ENCODE measurements around the gene EME2. TPM values are rescaled to one million over a fixed set of nuclear protein-coding genes. Genes with fewer than 3 reads are reported as not detected.

Gene EME2
- polyA plus RNA-seq, 1 donor from 2014 or later: 21.2 TPM

GRCh38 chr16:1745181-1745899 lies 27.3 kb upstream of the EME2 start:
- Histone ChIP-seq H3K27ac (ENCODE audit: low read length) (no peak overlapping the region), H3K4me2 (ENCODE audit: low read length) (no peak overlapping the region), H3K9ac (ENCODE audit: low read length) (no peak overlapping the region), H3K4me3 (ENCODE audit: low read length) (no peak overlapping the region), H3K79me2 (replicated peaks; ENCODE audit: insufficient read depth, low read length) (no peaks in the 10 kb centered on the region), H4K20me1 (ENCODE audit: insufficient read depth) (no peaks in the 10 kb centered on the region), H3F3A (ENCODE audit: insufficient read depth, low read length, poor library complexity, severe bottlenecking) (no peaks in the 10 kb centered on the region), H3K36me3 (ENCODE audit: insufficient read depth, low read length) (peaks cover 7% of the 10 kb centered on the region), H2AFZ (ENCODE audit: low read depth, low read length) (no peak overlapping the region), H3K9me2 (ENCODE audit: insufficient read depth, low read length) (no peaks in the 10 kb centered on the region), H3K9me3 (ENCODE audit: low read length) (no peaks in the 10 kb centered on the region), H3K27me3 (ENCODE audit: insufficient read depth, low read depth, low read length) (no peaks in the 10 kb centered on the region)
- no peak for TF ChIP-seq SMC3 (conservative IDR thresholded peaks at IDR 0.05; ENCODE audit: poor library complexity)
- no peak for TF ChIP-seq RAD21 (conservative IDR thresholded peaks at IDR 0.05)
- TF ChIP-seq REST (IDR thresholded peaks at IDR 0.05; ENCODE audit: borderline replicate concordance): no peak
- no peak for TF ChIP-seq POLR2AphosphoS5 (IDR thresholded peaks at IDR 0.05)

- no peaks in the 10 kb centered on the region for H3K9me2 ChIP-seq (ENCODE audit: insufficient read depth, low read length)
- no peak overlapping the region for H3K9ac ChIP-seq (ENCODE audit: low read length)
- no peaks in the 10 kb centered on the region for H3K9me3 ChIP-seq (ENCODE audit: low read length)
- no peak overlapping the region for H3K27ac ChIP-seq (ENCODE audit: low read length)
- TF ChIP-seq SMC3 (conservative IDR thresholded peaks at IDR 0.05; ENCODE audit: poor library complexity): no peak
- TF ChIP-seq REST (IDR thresholded peaks at IDR 0.05; ENCODE audit: borderline replicate concordance): no peak
- TF ChIP-seq RAD21 (conservative IDR thresholded peaks at IDR 0.05): no peak
- no peak for TF ChIP-seq EZH2 (IDR thresholded peaks at IDR 0.05; ENCODE audit: borderline replicate concordance, insufficient read depth, low read length, poor library complexity, severe bottlenecking)
- no peak for TF ChIP-seq TAF1 (IDR thresholded peaks at IDR 0.05; ENCODE audit: low read depth)
- no peak for TF ChIP-seq MXI1 (conservative IDR thresholded peaks at IDR 0.05; ENCODE audit: poor library complexity, severe bottlenecking)
- no peak for TF ChIP-seq CTCF (IDR thresholded peaks at IDR 0.05; ENCODE audit: poor library complexity, severe bottlenecking)
- TF ChIP-seq POLR2AphosphoS5 (IDR thresholded peaks at IDR 0.05): no peak
- TF ChIP-seq EP300 (conservative IDR thresholded peaks at IDR 0.05; ENCODE audit: poor library complexity, severe bottlenecking): no peak
- no peaks in the 10 kb centered on the region for H3F3A ChIP-seq (ENCODE audit: insufficient read depth, low read length, poor library complexity, severe bottlenecking)
- H3K79me2 ChIP-seq (replicated peaks; ENCODE audit: insufficient read depth, low read length): no peaks in the 10 kb centered on the region
- peaks cover 7% of the 10 kb centered on the region for H3K36me3 ChIP-seq (ENCODE audit: insufficient read depth, low read length)
- H3K27me3 ChIP-seq (ENCODE audit: insufficient read depth, low read depth, low read length): no peaks in the 10 kb centered on the region
- H3K4me3 ChIP-seq (ENCODE audit: low read length): no peak overlapping the region
- no peak overlapping the region for H2AFZ ChIP-seq (ENCODE audit: low read depth, low read length)
- H3K4me2 ChIP-seq (ENCODE audit: low read length): no peak overlapping the region
- H4K20me1 ChIP-seq (ENCODE audit: insufficient read depth): no peaks in the 10 kb centered on the region
These were observed 26.5 kb upstream of the EME2 start for GRCh38 chr16:1745900-1746692.
